Stimulated activated naive CD4-positive, alpha-beta T cell (primary cell): Measurements from ENCODE around the gene OR6B1.
"Not testable (repeated sequence)": the region's sequence is repeated elsewhere in the genome, so short reads cannot be mapped to it uniquely, and the experiment has no call there.

ENCODE experiments used
- DNase-seq, 6 experiments: peaks; one replicate each; lab custom pipeline; 2025; lab: John Stamatoyannopoulos, UW

OR6B1 gene

GRCh38 chr7:144006029-144006691, 6.0 kb downstream of the OR6B1 start:
- no peak for DNase-seq

GRCh38 chr7:144006692-144007042, 6.5 kb downstream of the OR6B1 start:
- DNase-seq, result no peak

DNA sequence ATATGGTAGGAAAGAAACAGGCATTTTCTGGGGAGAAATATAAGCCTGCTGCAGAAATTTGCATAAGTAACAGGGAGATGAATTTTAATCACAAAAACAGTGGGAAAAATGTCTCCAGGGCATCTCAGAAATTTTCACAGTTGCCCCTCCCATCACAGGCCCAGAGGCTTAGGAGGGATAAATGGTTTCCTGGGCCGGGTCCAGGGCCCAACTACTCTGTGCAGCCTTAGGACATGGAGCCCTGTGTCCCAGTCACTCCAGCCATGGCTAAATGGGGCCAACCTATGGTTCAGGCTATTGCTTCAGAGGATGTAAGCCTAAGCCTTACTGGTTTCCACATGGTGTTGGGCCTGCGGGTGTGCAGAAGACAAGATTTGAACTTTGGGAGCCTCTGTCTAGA, 9.2 kb downstream of the OR6B1 start:
- DNase-seq, result no peak

- not testable (repeated sequence) for DNase-seq
Observed at GRCh38 chr7:144010061-144010460, 9.9 kb downstream of the OR6B1 start.

GRCh38 chr7:144010821-144011220, 10.7 kb downstream of the OR6B1 start:
- DNase-seq, result not testable (repeated sequence)

DNA sequence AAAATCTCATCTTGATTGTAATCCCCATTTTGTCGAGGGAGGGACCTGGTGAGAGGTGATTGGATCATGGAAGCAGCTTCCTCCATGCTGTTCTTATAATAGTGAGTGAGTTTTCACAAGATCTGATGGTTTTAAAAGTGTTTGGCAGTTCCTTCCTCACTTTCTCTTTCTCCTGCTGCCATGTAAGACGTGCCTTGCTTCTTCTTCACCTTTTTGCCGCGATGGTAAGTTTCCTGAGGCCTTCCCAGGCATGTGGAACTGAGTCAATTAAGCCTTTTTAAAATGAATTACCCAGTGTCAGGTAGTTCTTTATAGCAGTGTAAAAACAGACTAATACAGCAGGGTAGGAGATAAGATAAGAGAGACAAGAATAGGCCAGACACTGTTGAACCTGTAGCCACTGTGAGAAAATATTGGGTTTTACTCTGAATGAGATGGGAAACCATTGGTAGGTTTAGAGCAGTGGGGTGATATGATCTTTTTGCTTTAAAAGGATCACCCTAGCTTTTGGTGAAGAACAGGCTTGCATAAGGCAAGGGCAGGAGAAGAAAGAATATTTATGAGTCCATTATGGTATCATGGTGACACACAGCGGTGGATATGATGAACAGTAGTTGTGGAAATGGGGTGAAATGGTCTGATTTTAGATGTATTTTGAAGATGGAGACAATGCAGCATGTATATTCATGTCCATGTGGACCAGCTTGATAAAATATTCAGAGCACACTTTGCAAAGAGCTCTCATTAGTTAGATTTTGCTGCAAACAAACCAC, 11.5 kb downstream of the OR6B1 start:
- DNase-seq, result no peak

GRCh38 chr7:144018065-144018464, 17.9 kb downstream of the OR6B1 start:
- no peak for DNase-seq

GRCh38 chr7:144019457-144019856, 19.3 kb downstream of the OR6B1 start:
- DNase-seq, result no peak

DNA sequence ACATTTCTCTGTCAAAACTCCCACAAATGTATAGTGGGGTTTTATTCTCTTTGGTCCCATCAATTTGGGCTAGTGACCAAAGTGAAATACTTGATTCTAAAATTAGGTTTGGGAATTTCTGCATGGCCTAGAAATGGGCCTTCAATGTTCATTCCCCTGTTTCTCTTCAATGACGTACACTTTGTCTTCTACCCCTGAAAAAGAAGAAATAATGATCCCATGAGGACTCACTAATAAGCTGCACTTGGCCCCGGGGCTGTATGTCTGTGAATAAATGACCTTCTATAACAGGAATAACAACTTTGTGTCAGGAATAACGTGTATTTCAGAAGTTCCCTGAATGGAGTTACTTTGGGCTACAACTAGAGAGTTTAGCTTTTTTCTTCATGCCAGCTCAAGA, 20.2 kb downstream of the OR6B1 start:
- no peak for DNase-seq

DNA sequence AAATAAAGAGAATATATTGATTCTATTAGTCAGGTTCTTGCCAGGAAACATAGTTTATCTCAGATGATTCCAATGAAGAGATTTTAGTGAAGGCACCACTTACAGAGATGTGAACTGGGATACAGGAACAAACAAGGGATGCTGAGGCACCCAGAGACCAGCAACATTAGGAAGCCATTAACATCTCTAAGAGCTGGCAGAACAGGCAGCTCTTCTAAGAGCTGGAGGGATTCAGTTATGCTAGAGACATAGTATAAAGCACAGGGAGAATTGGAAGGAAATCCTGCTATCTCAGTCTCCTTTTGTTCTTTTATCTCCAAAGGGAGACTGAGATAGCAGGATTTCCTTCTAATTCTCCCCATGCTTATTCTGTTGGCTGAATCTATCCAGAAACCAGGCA, 22.0 kb downstream of the OR6B1 start:
- DNase-seq, result no peak

DNA sequence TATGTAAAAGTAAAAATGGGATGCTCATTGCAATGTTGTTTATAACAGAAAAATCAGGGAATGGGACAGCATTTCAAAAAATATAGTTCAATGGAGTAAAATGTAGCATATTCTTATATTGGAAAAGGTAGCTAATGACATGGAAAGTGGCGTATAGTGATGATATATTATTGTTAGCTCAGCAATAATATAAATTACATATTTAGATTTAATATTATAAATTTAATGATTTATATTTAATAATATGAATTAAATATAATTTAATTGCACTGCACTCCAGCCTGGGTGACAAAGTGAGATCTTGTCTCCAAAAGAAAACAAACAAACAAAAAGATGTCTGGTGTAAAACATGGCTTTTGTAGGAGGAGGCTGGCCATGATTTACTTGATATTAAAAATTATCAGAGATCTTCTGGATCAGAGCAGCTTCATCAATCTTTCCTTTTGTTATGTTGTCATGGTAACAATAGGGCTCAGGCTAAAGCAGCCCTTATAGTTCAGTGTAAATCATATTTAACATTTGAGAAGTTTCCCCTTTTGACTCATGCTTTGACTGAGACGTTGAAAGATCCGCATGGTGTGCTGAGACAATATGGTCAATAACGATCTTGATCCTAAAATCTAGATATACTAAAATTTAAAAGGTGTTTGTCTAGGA, 23.2 kb downstream of the OR6B1 start:
- no peak for DNase-seq

DNA sequence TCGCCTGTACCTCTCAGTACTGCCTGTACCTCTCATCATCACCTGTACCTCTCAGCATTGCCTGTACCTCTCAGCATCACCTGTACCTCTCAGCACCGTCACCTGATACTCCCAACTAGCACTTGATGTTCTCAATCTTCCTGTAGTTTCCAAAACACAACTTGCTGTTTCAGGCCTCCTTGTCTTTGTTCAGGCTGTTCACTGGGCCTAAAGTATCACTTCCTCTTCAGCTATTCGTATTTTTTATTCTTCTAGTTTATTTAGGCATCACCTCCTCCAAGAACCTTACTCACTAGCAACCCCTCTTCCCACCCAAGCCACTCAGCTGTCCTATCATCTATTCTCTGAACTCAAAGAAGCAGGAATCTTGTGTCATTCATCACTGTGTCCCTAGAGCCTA, 24.1 kb downstream of the OR6B1 start:
- DNase-seq, result no peak

GRCh38 chr7:144026203-144026883, 26.2 kb downstream of the OR6B1 start:
- DNase-seq, result no peak

GRCh38 chr7:144027070-144027469, 26.9 kb downstream of the OR6B1 start:
- DNase-seq, result no peak

GRCh38 chr7:144027974-144028373, 27.9 kb downstream of the OR6B1 start:
- DNase-seq, result no peak

DNA sequence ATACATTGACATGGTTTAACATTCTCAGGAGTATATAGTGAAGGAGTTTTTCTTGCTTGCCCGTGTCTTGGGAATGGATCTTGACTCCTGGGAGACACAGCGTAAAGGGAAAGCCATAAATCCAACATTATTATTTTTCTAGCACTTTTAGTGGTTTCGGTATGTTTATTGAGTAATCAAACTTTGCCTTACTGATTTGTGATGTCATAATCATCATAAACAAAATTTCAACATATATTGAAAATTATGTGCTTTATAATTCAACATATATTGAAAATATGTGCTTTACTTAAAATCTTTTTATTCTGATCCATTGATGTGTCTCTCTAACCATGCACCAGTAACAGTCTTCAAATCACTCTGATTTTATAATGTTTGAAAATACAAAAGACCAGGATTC, 28.4 kb downstream of the OR6B1 start:
- DNase-seq, result no peak

- DNase-seq, result no peak
Observed at GRCh38 chr7:144032516-144032915, 32.4 kb downstream of the OR6B1 start.

- no peak for DNase-seq
Observed at GRCh38 chr7:144032985-144033709, 33.0 kb downstream of the OR6B1 start.

DNA sequence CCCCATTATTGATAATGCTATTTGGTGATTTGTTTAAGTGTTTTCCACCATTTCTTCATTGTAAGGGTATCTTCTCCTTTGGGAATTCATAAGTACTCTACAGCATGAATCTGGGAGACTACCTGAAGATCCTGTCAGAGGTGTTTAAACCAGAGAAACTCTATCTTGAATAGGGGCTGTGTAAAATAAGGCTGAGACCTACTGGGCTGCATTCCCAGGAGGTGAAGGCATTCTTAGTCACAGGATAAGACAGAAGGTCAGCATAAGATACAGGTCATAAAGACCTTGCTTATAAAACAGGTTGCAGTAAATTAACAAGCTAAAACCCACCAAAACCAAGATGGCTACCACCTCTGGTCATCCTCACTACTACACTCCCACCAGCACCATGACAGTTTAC, 35.3 kb downstream of the OR6B1 start:
- DNase-seq, result no peak

GRCh38 chr7:144036302-144036885, 36.3 kb downstream of the OR6B1 start:
- no peak for DNase-seq

DNA sequence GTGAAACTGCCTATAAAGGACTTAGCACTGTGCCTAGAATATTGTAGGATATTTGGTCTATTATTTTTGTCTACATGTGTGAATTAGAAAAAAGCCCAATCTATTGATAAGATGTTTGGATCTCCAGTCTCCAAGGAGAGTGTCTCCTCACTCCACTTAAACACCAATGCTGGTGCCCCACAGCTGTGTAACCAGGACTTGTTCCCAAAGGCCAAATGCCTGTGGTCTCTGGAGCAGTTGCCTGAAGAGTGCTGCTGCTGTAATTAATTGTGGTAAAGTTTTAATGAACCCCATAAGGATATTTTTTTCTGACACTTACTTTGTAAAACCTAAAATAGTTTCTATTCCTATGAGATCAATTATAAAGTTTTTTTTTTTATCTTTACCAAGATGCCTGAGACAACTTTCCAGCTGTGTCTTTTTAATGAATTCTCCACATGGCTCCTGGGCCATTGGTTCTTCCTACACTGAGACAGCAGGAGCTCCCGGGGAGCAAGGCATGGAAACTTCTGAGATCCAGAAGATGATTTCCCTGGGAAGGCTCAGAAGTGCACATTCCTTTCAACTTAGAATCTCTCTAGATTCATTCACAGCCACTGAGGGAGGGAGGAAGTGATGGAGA, 37.4 kb downstream of the OR6B1 start:
- DNase-seq, result no peak
